ENCODE measurements around the gene KIAA1549. TPM values are rescaled to one million over a fixed set of nuclear protein-coding genes. Genes with fewer than 3 reads are reported as not detected.
A peak's percentile ranks its signal among the peaks of the same experiment; 100 is the strongest.
"Not testable (repeated sequence)": the region's sequence is repeated elsewhere in the genome, so short reads cannot be mapped to it uniquely, and the experiment has no call there.

KIAA1549 gene
- 1 to 10 TPM in 3 of 4 donors, under 1 TPM in 1; 0.93 to 3.8 (median 2.0) TPM for total RNA-seq

DNA sequence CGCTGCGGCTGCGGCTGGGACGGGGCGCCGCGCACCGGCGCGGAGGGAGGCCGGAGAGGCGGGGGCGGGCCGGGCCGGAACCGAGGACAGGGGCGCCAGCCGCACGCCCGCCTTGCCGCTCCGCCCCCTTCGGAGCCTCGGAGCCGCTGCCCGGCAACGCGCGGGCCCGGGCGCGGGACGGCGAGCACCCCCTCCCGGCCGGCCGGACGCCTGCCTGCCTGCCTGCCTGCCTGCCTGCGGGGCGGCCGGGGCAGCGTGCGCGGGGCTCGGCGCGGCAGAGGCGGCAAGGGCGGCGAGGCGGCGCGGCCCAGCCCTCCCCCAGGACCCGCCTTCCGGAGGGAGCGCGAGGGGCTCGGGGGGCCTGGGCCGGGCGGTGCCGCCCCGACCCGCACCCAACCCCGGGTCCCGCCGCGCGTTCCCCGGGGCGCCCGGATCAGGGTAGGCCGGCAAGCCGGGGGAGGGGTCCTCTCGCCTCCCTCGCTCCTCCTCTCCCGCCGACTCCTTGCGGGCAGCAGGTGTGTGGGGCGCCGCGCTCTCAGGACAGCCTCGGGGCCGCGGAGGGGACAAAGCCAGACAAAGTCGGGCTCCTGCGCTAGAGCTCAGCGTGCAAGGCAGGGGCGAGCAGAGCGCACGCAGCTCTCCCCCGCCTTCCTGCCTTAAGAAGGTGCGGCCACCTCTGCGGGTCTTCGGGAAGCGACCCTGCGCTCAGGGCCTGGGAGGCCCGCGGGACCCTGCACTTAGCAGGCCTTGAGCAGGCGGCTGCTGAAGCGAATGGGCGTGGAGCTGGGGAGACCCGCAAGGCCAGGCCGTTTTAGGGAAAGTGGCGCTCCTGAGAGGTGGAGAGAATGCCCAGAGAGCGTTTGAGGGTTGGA lies at the start of gene KIAA1549:
KIAA1549 (minus strand) TSS at position 58 of the 872 bp plus-strand sequence. CDS start 120 bp downstream, outside the sequence.
- peak within 1 kb of the TSS in 3 of 4 donors; percentile 66 to 78 (median 73) for H3K27ac ChIP-seq
- peak; percentile 97 for ATAC-seq
- H3K4me1 ChIP-seq: peaks cover 0 to 22% (median 12%) of the 10 kb centered on the region in 3 donors
- no peaks in the 10 kb centered on the region for H3K9me3 ChIP-seq
- no peak for TF ChIP-seq POLR2AphosphoS5 (IDR thresholded peaks at IDR 0.05)
- peak in 2 of 4 experiments; percentile 38 for TF ChIP-seq CTCF (IDR thresholded peaks at IDR 0.05)
- TF ChIP-seq POLR2A (IDR thresholded peaks at IDR 0.05): peak in 1 of 2 donors; percentile 8
- TF ChIP-seq EP300 (IDR thresholded peaks at IDR 0.05): no peak
- H3K4me3 ChIP-seq: peak within 1 kb of the TSS; percentile 38 to 68
- no peaks in the 10 kb centered on the region for H3K36me3 ChIP-seq
- 0 to 2% methylated on average over 4 to 6 of the region's 105 CpGs for WGBS, 2 donors (ENCODE audit: low coverage in 1 of 2)
- H3K27me3 ChIP-seq: no peaks in the 10 kb centered on the region

DNA sequence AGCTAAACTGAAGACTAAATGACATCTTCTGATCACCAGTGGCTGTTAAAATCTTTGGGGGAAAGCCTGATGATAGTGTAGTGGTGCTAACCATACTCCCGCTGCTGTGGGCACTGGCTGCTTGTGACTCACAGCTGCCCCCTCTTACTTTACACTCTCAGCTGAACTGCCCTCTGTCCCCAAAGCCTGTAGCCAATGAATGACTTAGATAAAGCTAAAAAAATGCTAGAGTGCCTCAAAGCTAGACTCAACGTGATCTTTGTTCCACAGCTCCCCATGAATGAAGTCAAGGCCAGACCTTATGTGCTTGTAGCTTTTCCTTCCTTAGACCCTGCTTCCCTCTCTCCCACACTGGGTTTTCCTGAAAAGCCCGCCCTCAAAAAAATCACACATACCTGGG lies 48.2 kb upstream of the KIAA1549 start:
- Histone ChIP-seq H3K27ac (no peak overlapping the region), H3K27me3 (no peaks in the 10 kb centered on the region), H3K9me3 (no peaks in the 10 kb centered on the region), H3K36me3 (peaks cover 0 to 83% of the 10 kb centered on the region in 2 donors), H3K4me3 (no peak overlapping the region), H3K4me1 (peaks cover 0 to 4% (median 0%) of the 10 kb centered on the region in 3 donors)
- TF ChIP-seq POLR2A (IDR thresholded peaks at IDR 0.05) (no peak), EP300 (IDR thresholded peaks at IDR 0.05) (no peak), POLR2AphosphoS5 (IDR thresholded peaks at IDR 0.05) (no peak), CTCF (IDR thresholded peaks at IDR 0.05) (no peak)
- ATAC-seq: no peak
- 93 to 100% methylated on average over 3 of the region's 3 CpGs for WGBS, 2 donors (ENCODE audit: low coverage in 1 of 2)

GRCh38 chr7:139026551-139026950 lies 45.4 kb upstream of the KIAA1549 start:
- WGBS, 2 donors (ENCODE audit: low coverage in 1 of 2): 78 to 100% methylated on average over 2 to 6 of the region's 6 CpGs
- TF ChIP-seq EP300 (IDR thresholded peaks at IDR 0.05) (no peak), CTCF (IDR thresholded peaks at IDR 0.05) (no peak), POLR2AphosphoS5 (IDR thresholded peaks at IDR 0.05) (no peak), POLR2A (IDR thresholded peaks at IDR 0.05) (no peak)
- Histone ChIP-seq H3K36me3 (peaks cover 0 to 88% of the 10 kb centered on the region in 2 donors), H3K27me3 (no peaks in the 10 kb centered on the region), H3K27ac (no peak overlapping the region), H3K4me1 (no peaks in the 10 kb centered on the region), H3K9me3 (no peaks in the 10 kb centered on the region), H3K4me3 (no peak overlapping the region)
- no peak for ATAC-seq

DNA sequence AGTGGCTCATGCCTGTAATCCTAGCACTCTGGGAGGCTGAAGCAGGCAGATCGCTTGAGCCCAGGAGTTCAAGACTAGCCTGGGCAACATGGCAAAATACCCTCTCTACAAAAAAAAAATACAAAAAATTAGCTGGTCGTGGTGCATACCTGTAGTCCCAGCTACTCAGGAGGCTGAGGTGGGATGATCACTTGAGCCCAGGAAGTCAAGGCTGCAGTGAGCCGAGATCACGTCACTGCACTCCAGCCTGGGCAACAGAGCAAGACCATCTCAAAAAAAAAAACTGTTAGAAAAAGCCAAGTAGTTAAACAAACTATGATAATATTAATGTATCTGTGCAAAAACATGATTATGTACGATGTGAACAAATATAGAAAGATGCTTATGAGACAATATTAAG lies 44.7 kb upstream of the KIAA1549 start:
- not testable (repeated sequence) for H3K4me3 ChIP-seq, H3K9me3 ChIP-seq, ATAC-seq, H3K27ac ChIP-seq, H3K27me3 ChIP-seq, H3K4me1 ChIP-seq
- 86 to 90% methylated on average over 3 to 5 of the region's 5 CpGs for WGBS, 2 donors (ENCODE audit: low coverage in 1 of 2)
- peaks cover 0 to 81% of the 10 kb centered on the region in 2 donors for H3K36me3 ChIP-seq

DNA sequence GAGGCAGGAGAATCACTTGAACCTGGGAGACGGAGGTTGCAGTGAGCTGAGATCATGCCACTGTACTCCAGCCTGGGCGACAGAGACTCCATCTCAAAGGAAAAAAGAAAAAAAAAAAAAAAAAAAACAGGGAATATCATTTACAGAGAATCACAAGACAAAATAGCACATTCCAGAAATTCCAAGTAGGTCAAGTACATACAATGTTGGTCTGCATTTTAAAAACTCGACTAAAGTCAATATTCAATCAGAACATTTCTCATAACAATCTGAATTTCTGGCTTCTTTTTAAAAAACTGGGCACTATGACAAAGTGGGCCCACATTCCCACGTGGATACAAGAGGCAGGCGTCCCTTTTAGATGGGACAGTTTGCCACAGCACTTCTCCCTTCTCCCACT lies 41.9 kb upstream of the KIAA1549 start:
- H3K4me1 ChIP-seq: no peaks in the 10 kb centered on the region
- no peak for ATAC-seq
- H3K9me3 ChIP-seq: no peaks in the 10 kb centered on the region
- WGBS, 2 donors (ENCODE audit: low coverage in 1 of 2): 56 to 72% methylated on average over 5 of the region's 5 CpGs
- H3K27me3 ChIP-seq: no peaks in the 10 kb centered on the region
- TF ChIP-seq CTCF (IDR thresholded peaks at IDR 0.05): no peak
- TF ChIP-seq POLR2AphosphoS5 (IDR thresholded peaks at IDR 0.05): no peak
- no peak for TF ChIP-seq EP300 (IDR thresholded peaks at IDR 0.05)
- TF ChIP-seq POLR2A (IDR thresholded peaks at IDR 0.05): no peak
- peaks cover 0 to 58% of the 10 kb centered on the region in 2 donors for H3K36me3 ChIP-seq
- no peak overlapping the region for H3K4me3 ChIP-seq
- H3K27ac ChIP-seq: no peak overlapping the region

Data from gastroesophageal sphincter (tissue), 4 donors.